Measurements from ENCODE around the gene CTSE. TPM values are rescaled to one million over a fixed set of nuclear protein-coding genes. Genes with fewer than 3 reads are reported as not detected.

The CTSE gene
- total and polyA plus RNA-seq, 9 of the 15 experiments (the other 6 are each of a cell fraction or from before 2014, with no cell fraction given), result 0.04 to 0.18 (median 0.09) TPM; not detected in 4

DNA sequence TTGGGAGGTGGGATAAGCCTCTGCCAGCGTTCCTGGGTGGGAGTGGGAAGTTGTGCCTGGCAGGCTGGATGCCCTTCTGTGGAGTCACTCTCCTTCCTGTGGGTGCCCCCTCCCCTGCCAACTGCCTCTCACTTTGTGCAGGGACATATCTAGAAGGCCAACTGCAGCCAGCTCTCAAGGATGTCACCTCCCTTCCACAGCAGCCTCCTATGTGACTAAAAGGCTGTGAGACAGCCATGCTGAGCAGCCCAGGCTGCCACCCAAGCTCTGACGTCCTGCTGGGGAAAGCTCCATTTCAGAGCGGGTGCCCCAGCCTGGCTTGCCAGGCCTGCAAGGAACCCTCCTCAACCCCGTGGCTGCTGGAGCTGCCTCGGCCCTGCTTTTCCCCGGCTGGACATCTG lies 60.9 kb downstream of the CTSE start:
- POLR2A ChIA-PET, result interaction anchor here (0.6 to 0.7 kb wide), 4 partner anchors 15 to 922 kb away, joined by 3 to 4 read pairs (median 3); no protein-coding TSS in a partner anchor
- Histone ChIP-seq H3K27ac (ENCODE audit: extremely low read depth, low read depth, low read length) (no peak overlapping the region), H3K79me2 (ENCODE audit: control insufficient read depth, insufficient read depth, low read length) (no peaks in the 10 kb centered on the region), H3K27me3 (ENCODE audit: control insufficient read depth in 2 of 2, insufficient read depth in 2 of 2, low read length in 2 of 2) (peaks cover 17 to 79% of the 10 kb centered on the region in 2 experiments), H3K9me1 (ENCODE audit: control insufficient read depth, insufficient read depth, low read length) (no peaks in the 10 kb centered on the region), H4K20me1 (replicated peaks; ENCODE audit: control insufficient read depth, insufficient read depth, low read length) (peaks cover 13% of the 10 kb centered on the region), H3K4me3 (no peak overlapping the region), H3K4me2 (ENCODE audit: insufficient read depth, low read length) (no peak overlapping the region), H3K4me1 (replicated peaks in 1 of 2; ENCODE audit: control insufficient read depth in 2 of 2, insufficient read depth in 2 of 2, low read length in 2 of 2) (no peaks in the 10 kb centered on the region), H2AFZ (ENCODE audit: low read depth, low read length) (no peak overlapping the region), H3K9me3 (replicated peaks; ENCODE audit: control insufficient read depth, insufficient read depth, low read depth, low read length) (no peaks in the 10 kb centered on the region), H3K36me3 (ENCODE audit: control insufficient read depth, insufficient read depth, low read length) (no peaks in the 10 kb centered on the region), H3K9ac (ENCODE audit: insufficient read depth in 1 of 2, low read depth in 2 of 2, low read length in 2 of 2) (no peak overlapping the region; a peak in 1 of 4 replicates)
- DNase-seq (ENCODE audit: extremely low read depth in 1 of 4, low spot score in 3 of 4) (no peak), FAIRE-seq (no peak), ATAC-seq (no peak)
- no TSS peak for BruUV-seq (replicated peaks)
- CTCF ChIA-PET (ENCODE audit: low intra/inter-chr PET ratio), result no interaction called here
- intact Hi-C loops (cut with micrococcal nuclease) (no loop called here), in situ Hi-C loops (cut with MboI) (no loop called here)
- WGBS (ENCODE audit: insufficient coverage, low coverage, missing lambda C conversion rate), result 2% methylated on average over 6 of the region's 6 CpGs
- TF ChIP-seq RBM15 (IDR thresholded peaks at IDR 0.05; ENCODE audit: insufficient read depth, low read length) (no peak), SMAD1 (IDR thresholded peaks at IDR 0.05; ENCODE audit: low read depth, low read length, partially characterized antibody) (no peak), ETV5 (CRISPR knock-in tag; IDR thresholded peaks at IDR 0.05; ENCODE audit: low read depth) (no peak), TAF1 (IDR thresholded peaks at IDR 0.05; ENCODE audit: control insufficient read depth, extremely low read depth, insufficient read depth, low read length, severe bottlenecking) (no peak), KDM4B (IDR thresholded peaks at IDR 0.05; ENCODE audit: borderline replicate concordance in 2 of 2, low read depth in 1 of 2) (no peak), GATAD2A (IDR thresholded peaks at IDR 0.05) (no peak), HDAC3 (IDR thresholded peaks at IDR 0.05; ENCODE audit: borderline replicate concordance, partially characterized antibody) (no peak), TGIF2 (CRISPR knock-in tag; IDR thresholded peaks at IDR 0.05) (no peak), BRD9 (IDR thresholded peaks at IDR 0.05; ENCODE audit: low read depth, partially characterized antibody) (no peak)
- TF ChIP-seq, protein P1, sequence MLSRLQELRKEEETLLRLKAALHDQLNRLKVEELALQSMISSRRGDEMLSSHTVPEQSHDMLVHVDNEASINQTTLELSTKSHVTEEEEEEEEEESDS (CRISPR knock-in tag; IDR thresholded peaks at IDR 0.05), result no peak
- TF ChIP-seq, protein P2, sequence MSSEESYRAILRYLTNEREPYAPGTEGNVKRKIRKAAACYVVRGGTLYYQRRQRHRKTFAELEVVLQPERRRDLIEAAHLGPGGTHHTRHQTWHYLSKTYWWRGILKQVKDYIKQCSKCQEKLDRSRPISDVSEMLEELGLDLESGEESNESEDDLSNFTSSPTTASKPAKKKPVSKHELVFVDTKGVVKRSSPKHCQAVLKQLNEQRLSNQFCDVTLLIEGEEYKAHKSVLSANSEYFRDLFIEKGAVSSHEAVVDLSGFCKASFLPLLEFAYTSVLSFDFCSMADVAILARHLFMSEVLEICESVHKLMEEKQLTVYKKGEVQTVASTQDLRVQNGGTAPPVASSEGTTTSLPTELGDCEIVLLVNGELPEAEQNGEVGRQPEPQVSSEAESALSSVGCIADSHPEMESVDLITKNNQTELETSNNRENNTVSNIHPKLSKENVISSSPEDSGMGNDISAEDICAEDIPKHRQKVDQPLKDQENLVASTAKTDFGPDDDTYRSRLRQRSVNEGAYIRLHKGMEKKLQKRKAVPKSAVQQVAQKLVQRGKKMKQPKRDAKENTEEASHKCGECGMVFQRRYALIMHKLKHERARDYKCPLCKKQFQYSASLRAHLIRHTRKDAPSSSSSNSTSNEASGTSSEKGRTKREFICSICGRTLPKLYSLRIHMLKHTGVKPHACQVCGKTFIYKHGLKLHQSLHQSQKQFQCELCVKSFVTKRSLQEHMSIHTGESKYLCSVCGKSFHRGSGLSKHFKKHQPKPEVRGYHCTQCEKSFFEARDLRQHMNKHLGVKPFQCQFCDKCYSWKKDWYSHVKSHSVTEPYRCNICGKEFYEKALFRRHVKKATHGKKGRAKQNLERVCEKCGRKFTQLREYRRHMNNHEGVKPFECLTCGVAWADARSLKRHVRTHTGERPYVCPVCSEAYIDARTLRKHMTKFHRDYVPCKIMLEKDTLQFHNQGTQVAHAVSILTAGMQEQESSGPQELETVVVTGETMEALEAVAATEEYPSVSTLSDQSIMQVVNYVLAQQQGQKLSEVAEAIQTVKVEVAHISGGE (CRISPR knock-in tag; IDR thresholded peaks at IDR 0.05), result no peak
- TF ChIP-seq, protein P3, sequence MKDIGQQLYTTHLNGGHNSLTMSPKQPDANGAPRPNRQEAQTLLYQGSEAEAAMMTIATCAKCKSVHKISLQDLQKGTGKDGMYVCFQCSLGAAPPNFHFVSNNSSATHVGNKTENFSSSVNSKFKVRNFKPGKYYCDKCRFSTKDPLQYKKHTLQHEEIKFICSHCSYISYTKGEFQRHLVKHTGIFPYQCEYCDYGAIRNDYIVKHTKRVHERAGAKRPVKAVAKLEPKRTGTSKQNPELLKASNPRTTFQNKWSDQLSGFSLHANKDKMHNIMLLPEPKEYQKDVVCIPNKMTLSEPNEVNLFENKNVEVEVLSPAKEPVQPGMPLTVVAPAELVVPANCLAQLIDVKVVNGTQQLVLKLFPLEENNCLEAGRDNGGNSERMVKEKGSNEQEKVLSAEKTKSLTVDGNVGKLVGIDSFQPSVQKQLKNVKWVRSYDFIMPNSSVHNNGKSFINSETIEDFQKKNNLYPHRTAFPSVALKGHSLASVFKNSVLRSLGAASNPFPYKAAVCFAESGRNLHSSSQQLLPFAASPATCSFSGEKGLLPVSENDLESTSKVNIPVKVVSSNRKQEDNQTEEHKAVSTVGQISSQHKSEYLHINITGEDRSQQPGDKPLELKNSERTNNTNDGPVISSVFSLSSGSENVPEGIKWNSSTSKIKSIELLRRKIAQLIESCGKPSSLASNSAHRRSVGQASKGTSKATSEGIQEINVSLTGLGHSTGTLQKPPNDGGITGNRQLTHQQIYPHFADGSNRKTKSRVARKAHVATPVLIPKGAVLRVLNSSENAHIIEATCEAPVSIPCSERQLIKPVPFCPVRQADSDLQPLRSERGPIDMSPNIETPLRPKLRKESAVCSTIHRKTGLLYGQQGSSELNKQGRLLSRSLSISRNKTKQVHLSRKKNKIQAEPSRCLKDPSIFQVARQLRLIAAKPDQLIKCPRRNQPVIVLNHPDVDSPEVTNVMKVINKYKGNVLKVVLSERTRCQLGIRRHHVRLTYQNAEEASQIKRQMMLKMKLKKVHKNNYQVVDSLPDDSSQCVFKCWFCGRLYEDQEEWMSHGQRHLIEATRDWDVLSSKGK (CRISPR knock-in tag; IDR thresholded peaks at IDR 0.05), result no peak
